ENCODE measurements around the gene HDAC7.
A peak's percentile ranks its signal among the peaks of the same experiment; 100 is the strongest.
"Not testable (repeated sequence)": the region's sequence is repeated elsewhere in the genome, so short reads cannot be mapped to it uniquely, and the experiment has no call there.

Gene HDAC7

GRCh38 chr12:47813511-47814196 lies 6.0 kb downstream of the HDAC7 start:
- DNase-seq (ENCODE audit: low read depth in 2 of 2), result no peak

DNA sequence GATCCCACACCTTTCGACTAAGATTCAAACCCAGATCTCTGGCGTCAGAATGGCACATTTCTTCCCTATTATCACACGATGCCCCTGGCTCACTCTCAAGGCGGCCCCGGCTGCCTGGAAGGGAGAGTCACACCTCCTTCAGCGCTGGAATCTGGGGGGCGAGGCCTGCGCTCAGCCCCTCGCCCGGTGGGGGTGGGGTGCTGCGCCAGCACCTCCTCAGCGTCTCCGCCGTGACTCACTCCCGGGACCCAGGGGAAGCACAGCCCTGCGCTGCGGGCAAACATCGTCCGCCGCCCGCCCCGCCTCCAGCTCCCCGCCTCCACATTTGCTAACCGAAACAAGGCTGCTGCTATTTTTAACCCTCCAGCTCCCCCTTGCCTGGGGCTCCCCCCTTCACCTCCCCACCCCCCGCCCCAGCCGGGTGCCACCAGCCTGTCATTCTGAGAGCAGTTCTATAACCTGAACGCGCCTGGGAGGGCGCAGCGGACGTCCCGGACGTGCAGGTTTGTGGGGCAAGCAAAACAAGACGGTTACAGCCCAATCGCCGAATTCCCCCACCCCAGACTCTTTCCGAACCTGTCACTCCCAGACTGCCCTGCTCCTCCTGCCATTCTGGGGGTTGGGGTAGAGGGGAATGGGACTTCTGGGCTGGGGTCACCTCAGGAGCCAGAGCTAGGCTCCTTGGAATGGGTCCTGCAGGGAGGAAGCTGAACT lies 6.7 kb downstream of the HDAC7 start:
- peak; percentile 83 to 88 for DNase-seq (ENCODE audit: low read depth in 2 of 2)

GRCh38 chr12:47811581-47812484 lies 7.9 kb downstream of the HDAC7 start:
- no peak for DNase-seq (ENCODE audit: low read depth in 2 of 2)

- DNase-seq (ENCODE audit: low read depth in 2 of 2), result no peak
These were observed 8.7 kb downstream of the HDAC7 start for GRCh38 chr12:47811072-47811396.

GRCh38 chr12:47809518-47809917 lies 10.2 kb downstream of the HDAC7 start:
- not testable (repeated sequence) for DNase-seq (ENCODE audit: low read depth in 2 of 2)

- DNase-seq (ENCODE audit: low read depth in 2 of 2), result no peak
These were observed 10.9 kb downstream of the HDAC7 start for GRCh38 chr12:47808574-47809365.

DNA sequence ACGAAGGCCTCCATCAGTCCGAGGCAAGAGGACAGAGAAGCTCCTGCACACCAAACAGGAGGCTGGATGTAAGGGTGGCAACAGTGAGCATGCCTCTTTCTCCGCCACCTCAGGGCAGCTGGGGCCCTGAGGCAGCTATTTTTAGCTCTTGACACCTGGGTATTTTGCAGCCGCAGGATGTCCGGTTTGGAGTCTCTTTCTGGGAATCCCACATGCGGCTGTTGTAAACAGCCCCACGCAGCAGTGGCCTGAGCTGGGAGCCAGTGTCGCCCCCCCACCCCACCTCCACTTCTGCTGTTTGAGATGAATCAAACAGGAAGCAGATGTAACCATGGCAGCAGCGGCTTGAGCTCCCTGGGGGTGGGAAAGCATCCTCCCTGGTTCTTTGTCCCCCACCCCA lies 11.7 kb downstream of the HDAC7 start:
- DNase-seq (ENCODE audit: low read depth in 2 of 2), result peak; percentile 50

GRCh38 chr12:47807338-47807737 lies 12.4 kb downstream of the HDAC7 start:
- no peak for DNase-seq (ENCODE audit: low read depth in 2 of 2)

DNA sequence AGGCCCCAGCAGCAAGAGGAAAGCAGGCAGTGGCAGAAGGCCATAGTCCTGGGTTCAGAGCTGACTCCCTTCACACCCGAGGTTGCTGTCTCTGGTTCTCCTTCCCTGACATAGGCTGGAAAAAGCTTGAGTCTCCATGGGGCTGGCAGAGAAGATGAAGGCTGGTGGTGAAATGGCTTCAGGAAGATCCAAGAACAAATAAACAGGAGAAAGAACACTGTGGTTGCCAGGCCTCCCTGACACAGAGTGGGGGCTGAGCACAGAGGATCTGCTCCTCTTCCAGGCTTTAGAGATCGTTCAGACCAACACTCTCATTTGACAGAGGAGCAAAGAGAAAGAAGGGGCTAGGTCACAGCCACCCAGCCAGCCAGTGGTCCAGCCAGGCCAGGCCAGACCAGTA lies 14.3 kb downstream of the HDAC7 start:
- no peak for DNase-seq (ENCODE audit: low read depth in 2 of 2)

GRCh38 chr12:47804171-47804570 lies 15.5 kb downstream of the HDAC7 start:
- no peak for DNase-seq (ENCODE audit: low read depth in 2 of 2)

- DNase-seq (ENCODE audit: low read depth in 2 of 2), result no peak
These were observed 16.4 kb downstream of the HDAC7 start for GRCh38 chr12:47803191-47803875.

GRCh38 chr12:47802312-47802711 lies 17.4 kb downstream of the HDAC7 start:
- no peak for DNase-seq (ENCODE audit: low read depth in 2 of 2)

GRCh38 chr12:47801904-47802246 lies 17.8 kb downstream of the HDAC7 start:
- DNase-seq (ENCODE audit: low read depth in 2 of 2), result no peak

DNA sequence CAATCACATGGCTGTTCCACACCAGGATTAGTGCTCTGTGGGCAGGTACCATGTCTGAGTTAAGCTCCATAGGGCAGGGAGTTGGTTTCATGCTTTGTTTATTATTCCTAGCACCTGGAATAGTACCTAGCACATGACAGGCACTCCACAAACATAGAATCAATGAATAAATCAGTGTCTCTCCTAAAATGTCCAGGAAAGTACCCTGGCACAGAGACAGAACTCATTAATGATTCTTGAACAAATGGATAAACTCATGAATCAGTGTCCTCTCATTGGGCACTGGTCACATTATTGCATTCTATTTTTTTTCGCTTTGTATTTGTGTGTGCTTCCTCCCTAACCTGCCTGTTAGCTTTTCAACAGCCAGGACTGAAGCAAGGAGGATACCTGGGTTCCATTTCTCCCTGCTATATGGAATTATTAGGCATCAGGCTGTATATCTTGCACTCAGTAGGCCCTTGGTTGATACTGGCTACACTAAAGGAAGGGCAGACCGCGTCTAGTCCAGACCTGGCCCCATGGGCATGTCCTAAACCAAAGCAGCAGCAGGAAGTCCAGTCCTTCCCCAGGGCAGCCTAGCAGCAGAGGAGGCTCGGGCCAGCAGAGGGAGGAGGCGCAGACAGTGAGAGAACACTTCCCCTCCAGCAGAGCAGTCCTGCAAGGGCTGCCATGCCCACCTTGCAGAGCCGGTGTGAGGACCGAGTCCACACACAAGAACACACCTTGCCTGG lies 18.4 kb downstream of the HDAC7 start:
- DNase-seq (ENCODE audit: low read depth in 2 of 2), result no peak

DNA sequence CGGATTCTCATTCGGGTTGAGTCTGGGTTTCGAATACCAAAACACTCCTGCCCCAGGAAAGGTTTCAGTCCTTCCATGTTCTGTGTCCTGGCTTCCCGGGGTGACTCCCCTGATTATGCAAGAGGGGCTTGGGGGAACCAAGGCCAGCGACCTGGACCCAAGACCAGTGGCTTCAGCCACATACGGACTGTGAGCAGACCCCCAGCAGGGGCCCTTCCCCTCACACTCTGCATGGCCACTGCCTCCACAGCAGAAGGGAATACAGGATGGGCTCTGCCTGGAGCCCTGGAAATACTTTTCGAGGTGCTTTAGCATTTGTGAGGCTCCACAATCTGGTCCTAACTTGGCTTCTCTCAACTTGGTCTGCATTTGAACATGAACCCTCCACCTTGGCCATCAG lies 19.1 kb downstream of the HDAC7 start:
- DNase-seq (ENCODE audit: low read depth in 2 of 2), result no peak

DNA sequence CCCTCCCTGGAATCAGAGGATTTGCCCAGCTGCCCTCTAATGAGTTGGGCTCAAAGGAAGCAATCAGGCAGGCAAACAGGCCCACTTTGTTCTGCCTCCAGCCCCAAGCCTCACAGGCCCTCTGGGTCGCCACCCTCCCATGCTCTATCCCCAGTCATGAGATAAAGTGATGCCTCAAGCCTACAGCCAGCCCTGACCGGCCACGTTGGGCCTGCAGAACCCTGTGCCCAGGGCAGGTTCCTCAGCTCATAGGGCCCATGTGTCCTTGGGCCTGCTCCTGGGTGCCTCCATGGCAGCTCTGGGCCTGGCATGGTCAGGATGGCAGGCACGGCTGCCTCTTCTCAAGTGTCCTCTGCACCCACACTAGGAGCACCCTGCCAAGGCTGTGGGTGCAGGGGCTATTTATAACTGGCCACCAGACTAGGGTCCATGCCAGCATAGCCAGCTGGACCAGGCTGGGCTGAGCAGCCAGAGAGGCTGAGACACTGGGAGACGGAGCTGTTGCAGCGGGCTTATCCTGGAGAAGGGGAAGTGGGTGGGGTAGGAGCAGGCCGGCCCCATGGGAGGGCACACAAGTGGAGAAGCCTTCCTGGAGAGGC lies 20.2 kb downstream of the HDAC7 start:
- no peak for DNase-seq (ENCODE audit: low read depth in 2 of 2)

DNA sequence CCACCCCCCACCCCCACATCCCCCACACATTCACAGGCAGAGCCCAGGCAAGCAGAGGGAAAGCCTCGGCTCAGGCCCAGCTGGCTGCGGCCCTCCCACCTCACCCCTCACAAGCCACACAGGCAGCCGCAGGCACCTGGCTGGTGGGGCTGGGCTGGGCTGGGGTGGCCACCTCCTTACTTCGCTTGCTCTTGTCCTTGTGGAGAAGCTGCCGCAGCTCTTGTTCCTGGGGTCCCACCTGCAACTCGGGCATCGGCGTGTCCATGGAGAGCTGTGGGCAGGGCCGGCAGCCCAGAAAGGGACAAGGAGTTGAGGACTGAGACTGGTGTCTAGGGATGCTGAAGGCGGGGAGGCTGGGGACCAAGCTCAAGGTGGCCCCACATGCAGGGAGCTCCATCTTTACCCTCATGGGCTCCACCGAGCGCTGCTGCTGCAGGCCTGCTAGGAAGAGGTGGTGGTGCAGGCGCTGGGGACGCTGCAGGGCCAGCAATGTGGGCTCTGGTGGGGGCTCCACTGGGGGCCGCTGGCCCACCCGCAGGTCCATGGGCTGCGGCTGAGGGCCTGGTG lies 21.2 kb downstream of the HDAC7 start:
- DNase-seq (ENCODE audit: low read depth in 2 of 2), result no peak

DNA sequence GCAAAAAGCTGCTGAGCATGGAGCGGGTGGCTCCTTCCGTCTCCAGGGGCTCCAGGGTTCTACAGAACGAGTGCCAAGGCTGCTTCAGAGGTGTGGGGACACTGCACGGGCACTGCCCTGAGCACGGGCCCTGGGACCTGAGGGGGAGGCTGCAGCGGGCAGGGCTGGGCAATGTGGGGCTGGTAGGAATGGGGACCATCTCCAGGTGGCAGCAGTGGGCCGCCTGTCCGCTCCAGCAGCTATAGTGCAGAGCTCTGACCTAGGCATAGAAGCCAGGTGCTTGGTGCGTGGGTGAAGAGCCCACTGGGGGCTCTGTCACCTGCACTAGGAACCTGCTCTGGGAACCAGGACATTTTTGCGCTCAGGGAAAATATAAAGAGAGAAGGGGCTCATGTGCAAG lies 22.3 kb downstream of the HDAC7 start:
- no peak for DNase-seq (ENCODE audit: low read depth in 2 of 2)

GRCh38 chr12:47795814-47796411 lies 23.8 kb downstream of the HDAC7 start:
- DNase-seq (ENCODE audit: low read depth in 2 of 2), result no peak

All from stimulated activated CD4-positive, alpha-beta T cell treated with anti-CD3 and anti-CD28 coated beads, Interleukin-1b, Interleukin-23, amount 100 ng/mL, for 1 hour (primary cell).